PFSK-1 (cell line): Measurements from ENCODE around the gene BMERB1.

Experiments
- FOXP2 ChIP-seq: optimal IDR thresholded peaks from 2 replicates; pipeline ENCODE3; 2011; ENCODE audit warnings: borderline replicate concordance, control low read depth, inconsistent platforms; ENCODE audit not compliant: insufficient read depth; ENCODE audit errors: extremely low read length, extremely low read depth
- POLR2AphosphoS5 ChIP-seq: IDR thresholded peaks from 2 replicates; pipeline ENCODE4 v1.6.1; 2012; ENCODE audit warnings: low read depth, mild to moderate bottlenecking, control low read depth, low read length, moderate library complexity
- REST ChIP-seq, 2 experiments: IDR thresholded peaks; 2 replicates each; pipeline versions ENCODE4 v1.6.1 to v1.8.0; 2011 to 2012; ENCODE audit warnings: low read depth in 2 of 2, low read length in 2 of 2, control low read depth in 1 of 2, inconsistent platforms in 1 of 2, mild to moderate bottlenecking in 1 of 2, moderate library complexity in 1 of 2; ENCODE audit not compliant: insufficient read depth in 1 of 2
- SIN3A ChIP-seq: IDR thresholded peaks from 2 replicates; pipeline ENCODE4 v1.6.1; 2012; ENCODE audit warnings: mild to moderate bottlenecking, low read length, moderate library complexity, borderline replicate concordance; ENCODE audit not compliant: insufficient read depth
- TAF1 ChIP-seq: IDR thresholded peaks from 2 replicates; pipeline ENCODE4 v1.6.1; 2012; ENCODE audit warnings: low read length, control low read depth, borderline replicate concordance; ENCODE audit not compliant: insufficient read depth

The BMERB1 gene

GRCh38 chr16:15601212-15601879 is 167.0 kb downstream of the BMERB1 start:
- no peak for TF ChIP-seq TAF1
- TF ChIP-seq REST (IDR thresholded peaks at IDR 0.05; ENCODE audit: insufficient read depth in 1 of 2, low read depth in 2 of 2, low read length in 2 of 2) = peak; percentile 77 to 89

- TF ChIP-seq REST (IDR thresholded peaks at IDR 0.05; ENCODE audit: insufficient read depth in 1 of 2, low read depth in 2 of 2, low read length in 2 of 2) = no peak
- TF ChIP-seq FOXP2 = no peak
- TF ChIP-seq POLR2AphosphoS5 = no peak
- TF ChIP-seq SIN3A = no peak
- no peak for TF ChIP-seq TAF1
Observed at GRCh38 chr16:15602285-15603044, 168.1 kb downstream of the BMERB1 start.

- TF ChIP-seq POLR2AphosphoS5 = no peak
- no peak for TF ChIP-seq REST (IDR thresholded peaks at IDR 0.05; ENCODE audit: insufficient read depth in 1 of 2, low read depth in 2 of 2, low read length in 2 of 2)
- TF ChIP-seq SIN3A = no peak
- no peak for TF ChIP-seq TAF1
- no peak for TF ChIP-seq FOXP2
Observed at GRCh38 chr16:15604460-15605440, 170.4 kb downstream of the BMERB1 start.

- no peak for TF ChIP-seq FOXP2
- TF ChIP-seq POLR2AphosphoS5 = no peak
- no peak for TF ChIP-seq SIN3A
- no peak for TF ChIP-seq TAF1
- no peak for TF ChIP-seq REST (IDR thresholded peaks at IDR 0.05; ENCODE audit: insufficient read depth in 1 of 2, low read depth in 2 of 2, low read length in 2 of 2)
Observed at GRCh38 chr16:15605839-15606517, 171.6 kb downstream of the BMERB1 start.
